NCI-H524 (cell line): Measurements from ENCODE around the gene FSTL4.

Experiments
- DNase-seq, 2 experiments: peaks; one replicate each; lab custom pipeline; 2025; lab: John Stamatoyannopoulos, UW

Gene FSTL4

GRCh38 chr5:133366438-133366837, 245.9 kb downstream of the FSTL4 start:
- DNase-seq: no peak

- DNase-seq: no peak
Observed at GRCh38 chr5:133365738-133366137, 246.6 kb downstream of the FSTL4 start.

- DNase-seq: peak in 1 of 2 experiments; percentile 36
Observed at GRCh38 chr5:133364936-133365707, 247.2 kb downstream of the FSTL4 start.

- no peak for DNase-seq
Observed at GRCh38 chr5:133363807-133364587, 248.3 kb downstream of the FSTL4 start.

- no peak for DNase-seq
Observed at GRCh38 chr5:133362438-133362837, 249.9 kb downstream of the FSTL4 start.

GRCh38 chr5:133361922-133362321, 250.4 kb downstream of the FSTL4 start:
- DNase-seq: no peak

- DNase-seq: peak; percentile 37 to 68
Observed at GRCh38 chr5:133360693-133361472, 251.5 kb downstream of the FSTL4 start.

- no peak for DNase-seq
Observed at GRCh38 chr5:133359861-133360260, 252.5 kb downstream of the FSTL4 start.

- DNase-seq: no peak
Observed at GRCh38 chr5:133358271-133358670, 254.1 kb downstream of the FSTL4 start.

GRCh38 chr5:133357758-133358157, 254.6 kb downstream of the FSTL4 start:
- no peak for DNase-seq

- DNase-seq: no peak
Observed at GRCh38 chr5:133356984-133357421, 255.3 kb downstream of the FSTL4 start.

- DNase-seq: no peak
Observed at GRCh38 chr5:133356396-133356983, 255.9 kb downstream of the FSTL4 start.

- DNase-seq: no peak
Observed at GRCh38 chr5:133354323-133355185, 257.8 kb downstream of the FSTL4 start.

- no peak for DNase-seq
Observed at GRCh38 chr5:133353741-133354140, 258.6 kb downstream of the FSTL4 start.

- DNase-seq: no peak
Observed at GRCh38 chr5:133348406-133348805, 263.9 kb downstream of the FSTL4 start.

- DNase-seq: no peak
Observed at GRCh38 chr5:133347039-133347438, 265.3 kb downstream of the FSTL4 start.

- DNase-seq: no peak
Observed at GRCh38 chr5:133344266-133344665, 268.1 kb downstream of the FSTL4 start.

- DNase-seq: no peak
Observed at GRCh38 chr5:133343196-133343595, 269.1 kb downstream of the FSTL4 start.

- DNase-seq: no peak
Observed at GRCh38 chr5:133341915-133342710, 270.2 kb downstream of the FSTL4 start.

GRCh38 chr5:133341296-133341695, 271.0 kb downstream of the FSTL4 start:
- DNase-seq: no peak
